ENCODE results near the gene STEAP2.

STEAP2 gene

GRCh38 chr7:90231304-90231703 lies 19.8 kb downstream of the STEAP2 start:
- Histone ChIP-seq H3K4me2 (ENCODE audit: low read length) (no peak overlapping the region), H3K79me2 (ENCODE audit: control insufficient read depth, low read length) (no peaks in the 10 kb centered on the region), H3K9me2 (replicated peaks; ENCODE audit: control insufficient read depth, low read length) (no peaks in the 10 kb centered on the region)

GRCh38 chr7:90232430-90232829 lies 20.9 kb downstream of the STEAP2 start:
- Histone ChIP-seq H3K36me3 (ENCODE audit: control insufficient read depth, low read length) (no peaks in the 10 kb centered on the region), H3K79me2 (ENCODE audit: control insufficient read depth, low read length) (no peaks in the 10 kb centered on the region), H3K4me2 (ENCODE audit: low read length) (no peak overlapping the region), H3K27me3 (ENCODE audit: control insufficient read depth, low read length) (0 out of 2 replicates have a peak, but pooled peaks cover 4% of the 10 kb centered on the region), H3K4me3 (ENCODE audit: low read length) (no peak overlapping the region), H3F3A (ENCODE audit: control insufficient read depth, insufficient read depth) (no peaks in the 10 kb centered on the region), H3K27ac (ENCODE audit: low read depth, low read length) (no peak overlapping the region), H4K20me1 (ENCODE audit: control insufficient read depth, insufficient read depth, low read depth, low read length) (no peaks in the 10 kb centered on the region), H3K4me1 (ENCODE audit: control insufficient read depth, low read length) (no peaks in the 10 kb centered on the region), H3K9me3 (ENCODE audit: control insufficient read depth, insufficient read depth, low read length) (no peaks in the 10 kb centered on the region), H3K9me2 (replicated peaks; ENCODE audit: control insufficient read depth, low read length) (no peaks in the 10 kb centered on the region)
- TF ChIP-seq CTCF (IDR thresholded peaks at IDR 0.05; ENCODE audit: low read depth, low read length, poor library complexity, severe bottlenecking) (no peak), EZH2phosphoT487 (IDR thresholded peaks at IDR 0.05; ENCODE audit: borderline replicate concordance, low read length) (no peak)

More at GRCh38 chr7:90231304-90231703, 19.8 kb downstream of the STEAP2 start:
- no peaks in the 10 kb centered on the region for H3K4me1 ChIP-seq (ENCODE audit: control insufficient read depth, low read length)
- no peaks in the 10 kb centered on the region for H4K20me1 ChIP-seq (ENCODE audit: control insufficient read depth, insufficient read depth, low read depth, low read length)
- no peak for TF ChIP-seq EZH2phosphoT487 (IDR thresholded peaks at IDR 0.05; ENCODE audit: borderline replicate concordance, low read length)
- no peak for TF ChIP-seq CTCF (IDR thresholded peaks at IDR 0.05; ENCODE audit: low read depth, low read length, poor library complexity, severe bottlenecking)
- H3F3A ChIP-seq (ENCODE audit: control insufficient read depth, insufficient read depth): no peaks in the 10 kb centered on the region
- 0 out of 2 replicates have a peak, but pooled peaks cover 4% of the 10 kb centered on the region for H3K27me3 ChIP-seq (ENCODE audit: control insufficient read depth, low read length)
- H3K4me3 ChIP-seq (ENCODE audit: low read length): no peak overlapping the region
- no peaks in the 10 kb centered on the region for H3K9me3 ChIP-seq (ENCODE audit: control insufficient read depth, insufficient read depth, low read length)
- H3K27ac ChIP-seq (ENCODE audit: low read depth, low read length): no peak overlapping the region
- H3K36me3 ChIP-seq (ENCODE audit: control insufficient read depth, low read length): no peaks in the 10 kb centered on the region

- TF ChIP-seq EZH2phosphoT487 (IDR thresholded peaks at IDR 0.05; ENCODE audit: borderline replicate concordance, low read length) (no peak), CTCF (IDR thresholded peaks at IDR 0.05; ENCODE audit: low read depth, low read length, poor library complexity, severe bottlenecking) (no peak)
- H3K27ac ChIP-seq (ENCODE audit: low read depth, low read length): no peak overlapping the region
- H3K4me3 ChIP-seq (ENCODE audit: low read length): no peak overlapping the region
Observed at GRCh38 chr7:90233569-90233968, 22.0 kb downstream of the STEAP2 start.

More at GRCh38 chr7:90233569-90233968, 22.0 kb downstream of the STEAP2 start:
- Histone ChIP-seq H3F3A (ENCODE audit: control insufficient read depth, insufficient read depth) (no peaks in the 10 kb centered on the region), H3K36me3 (ENCODE audit: control insufficient read depth, low read length) (no peaks in the 10 kb centered on the region), H3K27me3 (ENCODE audit: control insufficient read depth, low read length) (0 out of 2 replicates have a peak, but pooled peaks cover 4% of the 10 kb centered on the region), H3K79me2 (ENCODE audit: control insufficient read depth, low read length) (no peaks in the 10 kb centered on the region), H3K9me3 (ENCODE audit: control insufficient read depth, insufficient read depth, low read length) (no peaks in the 10 kb centered on the region), H3K4me2 (ENCODE audit: low read length) (no peak overlapping the region), H3K4me1 (ENCODE audit: control insufficient read depth, low read length) (no peaks in the 10 kb centered on the region), H4K20me1 (ENCODE audit: control insufficient read depth, insufficient read depth, low read depth, low read length) (no peaks in the 10 kb centered on the region), H3K9me2 (replicated peaks; ENCODE audit: control insufficient read depth, low read length) (no peaks in the 10 kb centered on the region)
